ENCODE results near the gene SLC49A3.

GRCh38 chr4:687048-687970, 1.6 kb downstream of the SLC49A3 start:
- TF ChIP-seq EZH2 (IDR thresholded peaks at IDR 0.05; ENCODE audit: borderline replicate concordance) (no peak), CTCF (IDR thresholded peaks at IDR 0.05; ENCODE audit: poor library complexity) (no peak), EZH2phosphoT487 (IDR thresholded peaks at IDR 0.05; ENCODE audit: low read depth, severe bottlenecking, unreplicated experiment) (no peak)
